GM12865 (cell line): ENCODE data around the gene PTGER2.
A peak's percentile ranks its signal among the peaks of the same experiment; 100 is the strongest.

Experiments
- DNase-seq: peaks from one replicate; pipeline ENCODE4 v3.0.0; 2010; ENCODE audit warnings: low read depth
- H3K4me3 ChIP-seq: 2 replicates; pipeline ENCODE4 v1.5.1; 2011; ENCODE audit warnings: mild to moderate bottlenecking, low read depth, low read length, control low read depth
- TF ChIP-seq, protein P1 (sequence below): IDR thresholded peaks from 2 replicates; pipeline ENCODE4 v1.5.1; 2011; ENCODE audit warnings: low read length, control low read depth, low read depth, inconsistent platforms; ENCODE audit not compliant: insufficient read depth; ENCODE audit errors: missing control alignments

PTGER2 gene

GRCh38 chr14:52269100-52269499 is 45.0 kb upstream of the PTGER2 start:
- H3K4me3 ChIP-seq = no peak overlapping the region
- TF ChIP-seq, protein P1, sequence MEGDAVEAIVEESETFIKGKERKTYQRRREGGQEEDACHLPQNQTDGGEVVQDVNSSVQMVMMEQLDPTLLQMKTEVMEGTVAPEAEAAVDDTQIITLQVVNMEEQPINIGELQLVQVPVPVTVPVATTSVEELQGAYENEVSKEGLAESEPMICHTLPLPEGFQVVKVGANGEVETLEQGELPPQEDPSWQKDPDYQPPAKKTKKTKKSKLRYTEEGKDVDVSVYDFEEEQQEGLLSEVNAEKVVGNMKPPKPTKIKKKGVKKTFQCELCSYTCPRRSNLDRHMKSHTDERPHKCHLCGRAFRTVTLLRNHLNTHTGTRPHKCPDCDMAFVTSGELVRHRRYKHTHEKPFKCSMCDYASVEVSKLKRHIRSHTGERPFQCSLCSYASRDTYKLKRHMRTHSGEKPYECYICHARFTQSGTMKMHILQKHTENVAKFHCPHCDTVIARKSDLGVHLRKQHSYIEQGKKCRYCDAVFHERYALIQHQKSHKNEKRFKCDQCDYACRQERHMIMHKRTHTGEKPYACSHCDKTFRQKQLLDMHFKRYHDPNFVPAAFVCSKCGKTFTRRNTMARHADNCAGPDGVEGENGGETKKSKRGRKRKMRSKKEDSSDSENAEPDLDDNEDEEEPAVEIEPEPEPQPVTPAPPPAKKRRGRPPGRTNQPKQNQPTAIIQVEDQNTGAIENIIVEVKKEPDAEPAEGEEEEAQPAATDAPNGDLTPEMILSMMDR = no peak
- no peak for DNase-seq

- TF ChIP-seq, protein P1 = no peak
- no peak overlapping the region for H3K4me3 ChIP-seq
Measured at GRCh38 chr14:52269982-52270381, 44.1 kb upstream of the PTGER2 start.

DNA sequence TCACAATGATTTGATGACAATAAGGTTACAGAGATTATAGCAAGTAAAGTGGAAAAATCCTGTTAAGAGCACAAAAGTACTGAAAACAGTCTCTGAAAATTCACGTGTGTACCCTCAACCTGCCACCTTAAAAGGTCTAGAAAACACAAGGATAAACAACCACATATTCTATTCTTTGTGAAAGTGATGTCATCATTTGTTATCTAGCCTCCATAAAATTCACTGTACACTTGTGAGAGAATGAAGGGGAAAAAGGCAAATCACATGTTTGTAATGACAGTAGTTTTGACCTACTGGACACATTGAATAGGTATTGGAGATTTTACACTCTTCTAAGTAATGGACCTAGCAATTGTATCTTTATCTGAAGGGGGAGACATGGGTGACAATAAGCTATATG is 42.6 kb upstream of the PTGER2 start:
- H3K4me3 ChIP-seq = no peak overlapping the region
- no peak for DNase-seq
- TF ChIP-seq, protein P1 = no peak

More at GRCh38 chr14:52269982-52270381, 44.1 kb upstream of the PTGER2 start:
- no peak for DNase-seq

GRCh38 chr14:52272375-52272774 is 41.7 kb upstream of the PTGER2 start:
- peak; percentile 49 for DNase-seq
- no peak overlapping the region for H3K4me3 ChIP-seq
- TF ChIP-seq, protein P1 = peak; percentile 30

- TF ChIP-seq, protein P1 = no peak
- no peak overlapping the region for H3K4me3 ChIP-seq
- DNase-seq = no peak
Measured at GRCh38 chr14:52275372-52275771, 38.7 kb upstream of the PTGER2 start.

GRCh38 chr14:52277552-52277951 is 36.6 kb upstream of the PTGER2 start:
- H3K4me3 ChIP-seq = no peak overlapping the region
- no peak for DNase-seq
- TF ChIP-seq, protein P1 = no peak

GRCh38 chr14:52279408-52279807 is 34.7 kb upstream of the PTGER2 start:
- H3K4me3 ChIP-seq = no peak overlapping the region
- DNase-seq = no peak
- TF ChIP-seq, protein P1 = no peak
